K562 (cell line): Measurements from ENCODE around the gene HOXC10. TPM values are rescaled to one million over a fixed set of nuclear protein-coding genes. Genes with fewer than 3 reads are reported as not detected.
A peak's percentile ranks its signal among the peaks of the same experiment; 100 is the strongest.

Source experiments
- ATF2 ChIP-seq: sonication (generic); formaldehyde crosslinking; IDR thresholded peaks from 2 replicates; pipeline ENCODE4 v1.8.1; 2022; ENCODE audit warnings: missing genetic modification reagents
- BRD9 ChIP-seq: fragments of 450-650 bp; IDR thresholded peaks from 2 replicates; pipeline ENCODE4 v1.6.1; 2018; ENCODE audit warnings: low read depth; ENCODE audit not compliant: partially characterized antibody
- CHD2 ChIP-seq: IDR thresholded peaks from 2 replicates; pipeline ENCODE4 v1.6.1; 2011; ENCODE audit warnings: low read depth, low read length
- COPS2 ChIP-seq: fragments of 450-650 bp; conservative IDR thresholded peaks from 2 replicates; pipeline ENCODE4 v1.6.1; 2016; ENCODE audit warnings: mild to moderate bottlenecking, moderate library complexity
- ETV1 ChIP-seq: fragments of 450-650 bp; conservative IDR thresholded peaks from 2 replicates; pipeline ENCODE4 v1.6.1; 2016; ENCODE audit warnings: missing genetic modification characterization, control low read depth, low read depth, missing compliant biosample characterization
- LCOR ChIP-seq: sonication (generic); formaldehyde crosslinking; IDR thresholded peaks from 2 replicates; pipeline ENCODE4 v1.8.0; 2022; ENCODE audit warnings: mild to moderate bottlenecking, missing genetic modification reagents
- SOX6 ChIP-seq: fragments of 450-650 bp; IDR thresholded peaks from 2 replicates; pipeline ENCODE4 v1.6.1; 2014; ENCODE audit warnings: mild to moderate bottlenecking
- VEZF1 ChIP-seq: fragments of 200-800 bp; sonication (Bioruptor generic); IDR thresholded peaks from 2 replicates; pipeline ENCODE4 v1.6.1; 2017; ENCODE audit warnings: missing genetic modification characterization, missing compliant biosample characterization
- ZEB2 ChIP-seq: fragments of 450-650 bp; IDR thresholded peaks from 2 replicates; pipeline ENCODE4 v1.6.1; 2016
- ZFP1 ChIP-seq: fragments of 450-650 bp; formaldehyde crosslinking; IDR thresholded peaks from 2 replicates; pipeline ENCODE4 v1.4.0; 2020; ENCODE audit warnings: mild to moderate bottlenecking, mixed read lengths
- ZNF121 ChIP-seq: sonication (generic); formaldehyde crosslinking; conservative IDR thresholded peaks from 2 replicates; pipeline ENCODE4 v1.8.0; 2022; ENCODE audit warnings: missing genetic modification reagents
- ZNF146 ChIP-seq: IDR thresholded peaks from one replicate; pipeline ENCODE4 v1.6.1; 2018; ENCODE audit warnings: missing compliant biosample characterization; ENCODE audit not compliant: unreplicated experiment
- ZNF224 ChIP-seq: sonication (generic); formaldehyde crosslinking; IDR thresholded peaks from 2 replicates; pipeline ENCODE4 v1.8.0; 2022; ENCODE audit warnings: mild to moderate bottlenecking, missing genetic modification reagents
- ZNF263 ChIP-seq: sonication (generic); formaldehyde crosslinking; IDR thresholded peaks from 2 replicates; pipeline ENCODE4 v1.8.0; 2022; ENCODE audit warnings: mild to moderate bottlenecking, missing genetic modification reagents, borderline replicate concordance
- ZNF431 ChIP-seq: sonication (generic); formaldehyde crosslinking; IDR thresholded peaks from 2 replicates; pipeline ENCODE4 v1.8.0; 2022; ENCODE audit warnings: mild to moderate bottlenecking, missing genetic modification reagents
- ZNF584 ChIP-seq: fragments of 200-800 bp; sonication (Bioruptor generic); IDR thresholded peaks from 2 replicates; pipeline ENCODE4 v1.6.1; 2016; ENCODE audit warnings: low read depth, mild to moderate bottlenecking, missing genetic modification characterization, missing compliant biosample characterization
- polyA plus RNA-seq, 8 experiments: library from polyadenylated mRNA; depleted of rRNA in 4 of 8; stranded (reverse) in 5 of 8; unstranded in 3 of 8; fragments of >200 nt; fragmentation: Nextera tagmentation in 2 of 8; fragmentation: Illumina TruSeq in 1 of 8; extraction: Ambion mirVana in 2 of 8; extraction: Trizol in 1 of 8; gene quantifications; 2 replicates each; pipeline versions ENCODE4 v1.2.1 to v1.2.3, GENCODE V29; 2011 to 2014; ENCODE audit warnings: inconsistent platforms in 1 of 8, missing spikeins in 1 of 8
- total RNA-seq, 7 experiments: library from RNA; depleted of rRNA in 6 of 7; stranded (reverse); fragments of >200 nt in 6 of 7; fragmentation: Illumina TruSeq in 2 of 7; extraction: Trizol in 2 of 7; gene quantifications; 2 replicates each; pipeline versions ENCODE4 v1.2.1 to v1.2.3, GENCODE V29; 2011 to 2021; ENCODE audit warnings: low replicate concordance in 1 of 7
- TF ChIP-seq, protein P1 (sequence below), 2 experiments: fragments of 150-350 bp in 1 of 2; IDR thresholded peaks; 2 replicates each; pipeline ENCODE4 v1.6.1; 2012 to 2016; ENCODE audit warnings: low read depth in 2 of 2, low read length in 2 of 2, mild to moderate bottlenecking in 1 of 2, moderate library complexity in 1 of 2
- TF ChIP-seq, protein P2 (sequence below): sonication (generic); formaldehyde crosslinking; IDR thresholded peaks from 2 replicates; pipeline ENCODE4 v1.8.0; 2022; ENCODE audit warnings: mild to moderate bottlenecking, missing genetic modification reagents

HOXC10 gene
- total and polyA plus RNA-seq, 9 of the 15 experiments (the other 6 are each of a cell fraction or from before 2014, with no cell fraction given) = 0.13 to 0.77 (median 0.35) TPM; not detected in 2

DNA sequence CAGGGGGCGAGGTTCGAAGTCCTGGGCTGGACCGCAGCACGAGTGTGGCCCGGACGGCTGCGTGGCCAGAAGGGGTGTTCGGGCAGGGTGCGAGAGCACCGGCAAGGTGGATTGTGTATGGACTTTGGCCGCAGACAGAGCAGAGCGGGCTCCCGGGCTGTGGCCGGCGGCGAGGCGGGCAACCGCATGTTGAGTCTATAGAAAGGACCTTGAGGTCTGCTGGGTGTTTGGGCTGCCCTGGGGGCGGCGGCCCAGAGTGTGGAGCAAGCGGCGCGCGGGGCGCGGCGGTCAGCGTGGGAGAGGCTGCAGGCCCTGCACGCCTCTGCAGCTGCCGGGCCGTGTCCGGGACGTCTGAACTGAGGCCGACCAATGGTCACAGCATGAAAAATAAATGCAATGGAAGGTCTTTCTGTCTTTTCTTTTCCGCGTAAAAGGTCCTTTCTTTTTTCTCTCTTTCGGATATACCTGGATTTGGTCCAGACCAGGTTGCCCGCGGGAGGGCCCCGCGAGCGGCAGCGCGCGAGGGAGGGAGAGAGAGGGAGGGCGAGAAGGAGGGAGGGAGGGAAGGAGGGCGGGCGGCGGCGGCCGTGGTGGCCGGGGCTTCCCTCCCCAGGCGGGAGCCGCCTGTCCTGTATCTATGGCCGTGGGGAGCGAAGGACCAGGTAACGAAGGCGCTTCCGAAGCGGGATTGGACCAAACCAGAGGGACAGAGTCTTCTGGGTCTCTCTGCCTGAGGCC is 9.5 kb downstream of the HOXC10 start (continued):
- TF ChIP-seq ATF2 (CRISPR knock-in tag) = no peak
- TF ChIP-seq ZNF121 (CRISPR knock-in tag) = no peak
- TF ChIP-seq VEZF1 = peak; percentile 87
- TF ChIP-seq, protein P1, sequence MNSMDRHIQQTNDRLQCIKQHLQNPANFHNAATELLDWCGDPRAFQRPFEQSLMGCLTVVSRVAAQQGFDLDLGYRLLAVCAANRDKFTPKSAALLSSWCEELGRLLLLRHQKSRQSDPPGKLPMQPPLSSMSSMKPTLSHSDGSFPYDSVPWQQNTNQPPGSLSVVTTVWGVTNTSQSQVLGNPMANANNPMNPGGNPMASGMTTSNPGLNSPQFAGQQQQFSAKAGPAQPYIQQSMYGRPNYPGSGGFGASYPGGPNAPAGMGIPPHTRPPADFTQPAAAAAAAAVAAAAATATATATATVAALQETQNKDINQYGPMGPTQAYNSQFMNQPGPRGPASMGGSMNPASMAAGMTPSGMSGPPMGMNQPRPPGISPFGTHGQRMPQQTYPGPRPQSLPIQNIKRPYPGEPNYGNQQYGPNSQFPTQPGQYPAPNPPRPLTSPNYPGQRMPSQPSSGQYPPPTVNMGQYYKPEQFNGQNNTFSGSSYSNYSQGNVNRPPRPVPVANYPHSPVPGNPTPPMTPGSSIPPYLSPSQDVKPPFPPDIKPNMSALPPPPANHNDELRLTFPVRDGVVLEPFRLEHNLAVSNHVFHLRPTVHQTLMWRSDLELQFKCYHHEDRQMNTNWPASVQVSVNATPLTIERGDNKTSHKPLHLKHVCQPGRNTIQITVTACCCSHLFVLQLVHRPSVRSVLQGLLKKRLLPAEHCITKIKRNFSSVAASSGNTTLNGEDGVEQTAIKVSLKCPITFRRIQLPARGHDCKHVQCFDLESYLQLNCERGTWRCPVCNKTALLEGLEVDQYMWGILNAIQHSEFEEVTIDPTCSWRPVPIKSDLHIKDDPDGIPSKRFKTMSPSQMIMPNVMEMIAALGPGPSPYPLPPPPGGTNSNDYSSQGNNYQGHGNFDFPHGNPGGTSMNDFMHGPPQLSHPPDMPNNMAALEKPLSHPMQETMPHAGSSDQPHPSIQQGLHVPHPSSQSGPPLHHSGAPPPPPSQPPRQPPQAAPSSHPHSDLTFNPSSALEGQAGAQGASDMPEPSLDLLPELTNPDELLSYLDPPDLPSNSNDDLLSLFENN (IDR thresholded peaks at IDR 0.05; ENCODE audit: low read depth in 2 of 2, low read length in 2 of 2) = no peak
- no peak for TF ChIP-seq CHD2
- no peak for TF ChIP-seq ZNF224
- TF ChIP-seq ZNF584 (CRISPR knock-in tag) = no peak
- TF ChIP-seq ZFP1 (CRISPR knock-in tag) = no peak
- TF ChIP-seq LCOR = no peak
- TF ChIP-seq, protein P2, sequence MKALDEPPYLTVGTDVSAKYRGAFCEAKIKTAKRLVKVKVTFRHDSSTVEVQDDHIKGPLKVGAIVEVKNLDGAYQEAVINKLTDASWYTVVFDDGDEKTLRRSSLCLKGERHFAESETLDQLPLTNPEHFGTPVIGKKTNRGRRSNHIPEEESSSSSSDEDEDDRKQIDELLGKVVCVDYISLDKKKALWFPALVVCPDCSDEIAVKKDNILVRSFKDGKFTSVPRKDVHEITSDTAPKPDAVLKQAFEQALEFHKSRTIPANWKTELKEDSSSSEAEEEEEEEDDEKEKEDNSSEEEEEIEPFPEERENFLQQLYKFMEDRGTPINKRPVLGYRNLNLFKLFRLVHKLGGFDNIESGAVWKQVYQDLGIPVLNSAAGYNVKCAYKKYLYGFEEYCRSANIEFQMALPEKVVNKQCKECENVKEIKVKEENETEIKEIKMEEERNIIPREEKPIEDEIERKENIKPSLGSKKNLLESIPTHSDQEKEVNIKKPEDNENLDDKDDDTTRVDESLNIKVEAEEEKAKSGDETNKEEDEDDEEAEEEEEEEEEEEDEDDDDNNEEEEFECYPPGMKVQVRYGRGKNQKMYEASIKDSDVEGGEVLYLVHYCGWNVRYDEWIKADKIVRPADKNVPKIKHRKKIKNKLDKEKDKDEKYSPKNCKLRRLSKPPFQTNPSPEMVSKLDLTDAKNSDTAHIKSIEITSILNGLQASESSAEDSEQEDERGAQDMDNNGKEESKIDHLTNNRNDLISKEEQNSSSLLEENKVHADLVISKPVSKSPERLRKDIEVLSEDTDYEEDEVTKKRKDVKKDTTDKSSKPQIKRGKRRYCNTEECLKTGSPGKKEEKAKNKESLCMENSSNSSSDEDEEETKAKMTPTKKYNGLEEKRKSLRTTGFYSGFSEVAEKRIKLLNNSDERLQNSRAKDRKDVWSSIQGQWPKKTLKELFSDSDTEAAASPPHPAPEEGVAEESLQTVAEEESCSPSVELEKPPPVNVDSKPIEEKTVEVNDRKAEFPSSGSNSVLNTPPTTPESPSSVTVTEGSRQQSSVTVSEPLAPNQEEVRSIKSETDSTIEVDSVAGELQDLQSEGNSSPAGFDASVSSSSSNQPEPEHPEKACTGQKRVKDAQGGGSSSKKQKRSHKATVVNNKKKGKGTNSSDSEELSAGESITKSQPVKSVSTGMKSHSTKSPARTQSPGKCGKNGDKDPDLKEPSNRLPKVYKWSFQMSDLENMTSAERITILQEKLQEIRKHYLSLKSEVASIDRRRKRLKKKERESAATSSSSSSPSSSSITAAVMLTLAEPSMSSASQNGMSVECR (CRISPR knock-in tag) = 0 out of 2 replicates have a peak, but pooled peaks have one; percentile 9
- TF ChIP-seq ZNF146 (CRISPR knock-in tag) = no peak
- TF ChIP-seq BRD9 = no peak
- TF ChIP-seq ZNF263 (CRISPR knock-in tag) = no peak; the same call in 1 of the 2 replicates
- no peak for TF ChIP-seq ETV1
- no peak for TF ChIP-seq ZNF431 (CRISPR knock-in tag)
- TF ChIP-seq COPS2 = no peak
- peak; percentile 68 for TF ChIP-seq SOX6
- TF ChIP-seq ZEB2 = no peak
